Measurements from ENCODE around the gene PXDC1. TPM values are rescaled to one million over a fixed set of nuclear protein-coding genes. Genes with fewer than 3 reads are reported as not detected.
"Not testable (repeated sequence)": the region's sequence is repeated elsewhere in the genome, so short reads cannot be mapped to it uniquely, and the experiment has no call there.

The PXDC1 gene
- polyA plus RNA-seq, 10 donors: 18.5 to 33.5 (median 23.3) TPM

DNA sequence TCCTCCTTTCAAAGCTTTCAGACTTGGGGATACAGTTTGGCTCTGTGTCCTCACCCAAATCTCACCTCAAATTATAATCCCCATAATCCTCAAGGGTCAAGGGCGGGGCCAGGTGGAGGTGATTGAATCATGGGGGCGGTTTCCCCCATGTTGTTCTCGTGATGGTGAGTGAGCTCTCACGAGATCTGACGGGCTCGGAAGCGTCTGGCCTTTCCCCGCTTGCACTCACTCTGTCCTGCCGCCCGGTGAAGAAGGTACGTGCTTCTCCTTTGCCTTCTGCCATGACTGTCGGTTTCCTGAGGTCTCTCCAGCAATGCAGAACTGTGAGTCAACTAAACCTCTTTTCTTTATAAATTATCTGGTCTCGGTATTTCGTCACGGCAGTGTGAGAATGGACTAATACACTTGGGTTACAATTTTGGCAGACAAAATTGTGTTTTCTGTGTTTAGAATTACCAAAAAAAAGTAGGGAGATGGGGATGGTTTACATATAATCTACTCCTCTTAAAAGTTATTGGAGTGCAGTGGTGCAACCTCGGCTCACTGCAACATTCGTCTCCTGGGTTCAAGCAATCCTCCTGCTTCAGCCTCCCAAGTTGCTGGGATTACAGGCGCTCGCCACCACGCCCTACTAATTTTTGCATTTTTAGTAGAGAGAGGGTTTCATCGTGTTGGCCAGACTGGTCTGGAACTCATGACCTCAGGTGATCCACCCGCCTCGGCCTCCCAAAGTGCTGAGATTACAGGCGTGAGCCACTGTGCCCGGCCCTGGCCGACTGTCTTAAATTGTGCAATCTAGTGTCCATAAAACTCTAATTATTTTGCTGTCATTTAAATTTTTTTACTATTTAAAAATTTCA lies 33.6 kb upstream of the PXDC1 start:
- DNase-seq: no peak

DNA sequence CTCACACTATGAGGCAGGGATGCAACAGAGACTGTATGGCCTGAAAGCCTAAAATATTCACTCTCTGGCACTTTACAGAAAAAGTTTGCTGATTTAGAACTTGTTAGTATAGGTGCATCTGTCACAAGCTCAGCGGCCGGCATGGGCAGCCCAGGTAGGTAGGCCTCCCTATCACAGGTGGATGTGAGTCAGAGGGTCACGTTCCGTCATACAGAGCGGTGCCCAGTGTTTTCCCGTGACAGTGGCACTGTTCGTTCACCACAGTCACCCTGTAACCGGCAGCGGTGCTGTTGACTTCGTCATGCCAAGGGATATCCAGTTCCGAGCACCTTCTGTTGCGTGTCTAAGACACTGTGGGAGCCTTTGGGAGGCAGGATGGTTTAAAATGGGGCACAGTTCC lies 32.9 kb upstream of the PXDC1 start:
- DNase-seq: no peak

DNA sequence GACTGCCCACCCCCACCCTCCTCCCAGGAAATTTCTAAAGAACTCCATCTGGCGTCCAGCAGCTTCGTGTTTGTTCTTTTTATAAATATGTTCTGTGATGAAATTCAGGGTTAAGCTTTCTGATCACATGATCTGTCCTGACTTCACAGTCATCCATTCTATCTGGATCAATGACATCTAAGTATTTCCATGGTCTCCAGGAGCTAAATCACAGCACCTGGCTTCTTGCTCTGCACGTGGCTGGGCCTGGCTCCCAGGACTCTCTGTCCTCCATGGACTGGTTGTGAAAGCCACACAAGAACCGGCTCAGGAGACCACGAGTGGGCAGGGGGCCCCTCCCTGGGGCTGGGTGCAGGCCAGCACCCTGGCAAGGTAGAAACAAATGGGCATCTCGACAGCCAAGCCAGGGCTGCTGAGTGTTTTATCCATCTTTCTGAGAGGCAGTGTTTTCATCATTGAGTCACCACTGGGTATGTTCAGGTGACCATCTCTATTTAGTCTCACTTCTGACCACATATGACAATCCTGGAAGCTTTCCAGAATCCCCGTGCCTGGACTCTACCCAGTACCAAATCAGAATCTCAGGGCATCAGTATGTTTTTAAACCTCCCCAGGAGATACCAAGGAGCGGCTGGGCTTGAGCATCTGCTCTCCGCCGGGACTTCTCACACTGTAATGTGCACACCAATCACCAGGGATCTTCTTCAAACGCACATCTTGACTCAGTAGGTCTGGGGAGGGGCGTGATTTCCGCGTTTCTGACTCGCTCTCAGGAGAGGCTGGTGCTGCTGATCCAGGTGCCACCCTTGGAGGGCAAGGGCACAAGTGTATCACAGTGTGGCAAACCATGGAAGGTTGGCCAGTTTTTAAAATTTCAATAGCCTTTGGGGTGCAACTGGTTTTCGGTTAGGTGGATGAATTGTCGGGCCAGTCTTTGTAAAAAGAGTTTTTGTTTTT lies 31.6 kb upstream of the PXDC1 start:
- DNase-seq: no peak

DNA sequence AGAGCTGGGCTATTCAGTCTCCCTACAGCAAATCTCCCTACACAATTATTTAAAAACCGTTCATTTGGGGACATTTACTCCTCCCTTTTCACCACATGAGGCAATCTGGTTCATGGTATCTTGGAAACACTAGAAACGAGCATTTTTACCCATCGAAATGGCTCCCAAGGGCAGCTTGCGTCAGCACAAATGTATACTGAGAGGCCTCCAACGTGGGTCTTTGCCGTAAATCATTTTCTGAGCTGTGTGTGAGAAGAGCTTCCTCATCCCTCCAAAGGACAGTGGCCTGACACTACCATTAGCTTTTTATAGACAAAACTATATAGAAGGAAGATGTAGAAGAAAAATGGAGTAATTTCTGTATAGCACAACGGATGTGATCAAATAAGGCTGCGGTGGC lies 30.0 kb upstream of the PXDC1 start:
- DNase-seq: no peak

DNA sequence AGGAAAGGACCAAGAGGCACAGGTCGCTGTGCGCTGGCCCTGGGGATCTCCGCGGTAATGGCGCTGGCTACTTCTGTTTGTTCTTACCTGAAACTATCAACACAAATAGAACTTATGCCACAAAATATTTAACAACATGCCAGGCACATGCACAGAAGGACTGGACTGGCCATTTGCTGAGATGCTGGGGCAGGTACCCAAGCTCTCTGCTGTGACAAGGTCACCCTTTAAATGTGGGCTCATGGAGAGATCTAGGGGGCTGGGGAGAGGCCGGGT lies 28.0 kb upstream of the PXDC1 start:
- DNase-seq: no peak

DNA sequence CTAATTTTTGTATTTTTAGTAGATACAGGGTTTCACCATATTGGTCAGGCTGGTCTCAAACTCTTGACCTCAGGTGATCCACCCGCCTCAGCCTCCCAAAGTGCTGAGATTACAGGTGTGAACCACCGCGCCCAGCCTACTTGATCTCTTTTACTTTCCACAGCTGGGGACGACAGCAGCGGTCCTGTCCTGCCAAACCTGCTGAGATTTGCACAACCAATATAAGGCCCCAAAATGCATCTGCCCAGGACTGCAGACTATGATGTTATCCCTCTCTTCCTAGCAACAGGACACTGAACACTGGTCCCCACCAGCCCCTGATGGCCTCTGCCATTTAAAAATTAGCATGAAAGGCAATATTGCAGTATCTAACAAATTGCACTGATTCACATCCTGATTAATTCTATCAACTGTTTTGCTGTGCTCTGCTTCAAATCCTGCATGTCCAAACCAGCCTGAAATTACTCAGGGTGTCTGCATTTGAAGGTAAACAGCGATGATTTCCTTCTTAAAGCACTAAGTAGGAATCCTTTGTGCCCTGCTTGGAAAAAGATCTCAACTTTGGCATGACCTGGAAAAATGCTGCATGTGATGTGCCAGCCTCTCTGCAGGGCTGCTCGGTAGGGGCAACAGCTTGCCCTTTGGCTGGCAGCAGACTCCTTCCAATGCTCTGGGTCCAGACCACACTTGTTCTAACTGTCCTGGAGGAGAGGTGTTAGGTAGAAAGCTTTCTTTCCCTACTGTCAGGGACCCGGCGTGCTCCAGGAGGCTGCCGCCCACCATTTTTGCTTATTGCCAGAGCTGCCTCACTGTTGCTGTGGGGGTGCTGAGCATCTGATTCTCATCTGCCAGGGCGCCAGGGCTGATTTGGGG lies 27.4 kb upstream of the PXDC1 start:
- DNase-seq: no peak

DNA sequence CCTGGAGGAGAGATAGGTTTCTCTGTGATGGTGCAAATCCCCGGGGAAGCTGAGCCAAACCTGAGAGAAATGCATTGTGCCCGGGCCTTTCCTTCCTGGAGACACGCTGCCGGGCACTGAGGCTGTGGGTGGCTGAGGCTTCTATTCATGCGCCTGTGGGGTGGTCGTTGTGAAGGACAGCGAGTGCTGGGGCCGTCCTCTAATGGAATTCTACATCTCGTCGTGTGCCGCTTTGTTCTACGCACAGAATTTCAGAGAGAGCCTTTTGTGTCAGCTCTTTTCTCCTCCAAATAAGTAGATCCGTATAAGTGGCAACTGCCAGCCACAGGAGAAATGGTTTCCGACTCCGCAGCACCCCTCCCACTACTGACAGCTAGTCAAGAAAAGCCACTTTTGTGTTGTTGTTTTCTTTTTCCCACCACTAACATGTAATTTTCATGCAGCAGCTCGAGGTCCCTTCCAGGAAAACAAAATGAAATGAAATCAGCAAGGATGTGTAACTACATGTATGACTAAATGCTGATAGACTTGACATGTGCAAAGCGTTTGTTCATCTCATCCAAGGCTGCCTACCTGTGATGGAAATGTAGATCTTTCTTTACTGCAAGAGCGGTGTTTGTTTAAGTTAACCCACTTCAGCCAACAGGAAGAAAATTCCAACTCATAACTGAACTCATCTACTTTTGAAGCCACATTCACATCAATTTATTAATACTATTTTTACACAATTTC lies 26.4 kb upstream of the PXDC1 start:
- no peak for DNase-seq

DNA sequence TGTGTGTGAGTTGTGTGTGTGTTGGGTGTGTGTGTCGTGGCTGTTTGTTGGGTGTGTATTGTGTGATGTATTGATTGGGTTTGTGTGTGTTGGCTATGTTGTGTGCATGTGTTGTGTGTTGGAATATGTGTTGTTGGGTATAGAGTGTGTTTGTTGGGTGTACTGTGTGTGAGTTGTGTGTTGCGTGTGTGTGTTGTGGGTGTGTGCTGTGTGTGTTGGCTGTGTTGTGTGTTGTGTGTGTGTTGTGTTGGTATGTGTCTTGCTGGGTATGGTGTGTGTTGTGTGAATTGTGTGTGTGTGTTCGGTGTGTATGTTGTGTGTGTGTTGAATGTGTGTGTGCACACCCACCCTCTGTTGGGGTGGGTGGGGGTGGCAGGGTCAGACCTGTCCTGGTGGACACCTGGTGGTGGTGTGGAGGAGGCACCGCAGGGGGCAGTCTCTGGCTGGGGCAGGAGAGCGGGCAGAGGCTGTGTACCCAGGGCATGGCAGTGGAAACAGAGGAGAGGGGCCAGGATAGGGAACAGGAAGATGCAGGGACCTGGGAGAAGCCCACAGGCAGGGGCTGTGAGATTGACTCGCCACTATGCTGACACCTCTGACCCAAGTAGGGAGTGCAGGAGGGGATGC lies 25.5 kb upstream of the PXDC1 start:
- DNase-seq: no peak

DNA sequence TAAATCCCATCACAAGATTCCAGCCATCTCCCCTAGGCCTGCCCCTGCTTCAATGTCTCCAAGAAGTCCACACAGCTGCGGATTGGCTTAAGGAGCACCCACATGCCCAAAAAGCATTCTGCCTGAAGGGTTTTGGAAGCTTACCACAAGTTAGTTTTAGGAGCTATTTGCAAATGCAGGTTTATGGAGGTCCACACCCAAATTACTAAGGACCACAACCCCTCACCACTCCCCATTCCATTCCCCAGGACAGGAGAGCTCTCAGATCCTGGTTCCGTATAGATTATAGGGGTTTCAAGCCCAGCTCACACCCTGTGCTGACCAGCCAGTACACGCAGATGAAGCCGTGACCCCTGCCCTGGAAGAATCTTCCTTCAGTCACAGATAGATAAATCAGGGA lies 24.3 kb upstream of the PXDC1 start:
- no peak for DNase-seq

DNA sequence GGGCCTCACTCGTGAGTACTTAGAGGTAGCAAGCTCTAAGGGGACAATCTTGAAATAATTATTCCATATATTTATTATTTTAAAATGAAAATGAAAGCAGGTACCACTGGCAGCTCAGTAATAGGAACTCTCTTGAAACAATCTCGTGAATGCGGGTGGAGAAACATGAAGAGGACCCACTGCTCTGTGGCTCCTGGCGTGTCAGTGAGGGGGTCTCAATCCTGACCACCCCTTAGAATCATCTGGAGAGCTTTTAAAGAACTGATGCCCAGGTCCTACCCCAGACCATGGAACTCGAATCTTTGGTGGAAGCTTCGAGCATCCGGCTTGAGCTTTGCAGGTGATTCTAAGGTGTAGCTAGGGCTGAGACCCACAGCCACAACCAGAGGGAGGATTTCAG lies 23.9 kb upstream of the PXDC1 start:
- DNase-seq: no peak

DNA sequence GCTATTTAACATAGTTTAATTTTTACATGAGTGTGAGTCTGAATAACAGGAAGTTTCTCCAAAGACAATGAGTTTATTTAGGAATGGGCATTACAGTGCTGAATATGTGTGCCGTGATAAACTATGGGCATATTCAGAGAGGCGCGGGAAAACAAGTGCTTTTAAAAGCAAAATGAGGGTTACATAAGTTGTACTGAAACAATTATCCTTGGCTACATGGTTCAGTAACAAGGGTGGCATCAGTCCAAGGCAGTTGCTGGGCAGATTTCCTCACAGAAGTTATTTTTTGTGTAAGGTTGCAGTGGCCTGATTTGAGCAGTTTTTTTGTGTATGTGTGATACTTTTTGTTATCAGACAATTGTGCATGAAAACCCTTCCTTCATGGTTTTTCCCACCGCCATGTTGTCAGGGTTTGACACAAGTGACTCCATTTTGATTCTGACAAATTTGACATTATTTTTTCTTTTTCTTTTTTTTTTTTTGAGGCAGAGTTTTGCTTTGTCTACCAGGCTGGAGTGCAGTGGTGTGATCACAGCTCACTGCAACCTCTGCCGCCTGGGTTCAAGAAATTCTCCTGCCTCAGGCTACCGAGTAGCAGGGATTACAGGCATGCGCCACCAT lies 22.3 kb upstream of the PXDC1 start:
- DNase-seq: peak in 2 of 3 donors; percentile 38 to 67

DNA sequence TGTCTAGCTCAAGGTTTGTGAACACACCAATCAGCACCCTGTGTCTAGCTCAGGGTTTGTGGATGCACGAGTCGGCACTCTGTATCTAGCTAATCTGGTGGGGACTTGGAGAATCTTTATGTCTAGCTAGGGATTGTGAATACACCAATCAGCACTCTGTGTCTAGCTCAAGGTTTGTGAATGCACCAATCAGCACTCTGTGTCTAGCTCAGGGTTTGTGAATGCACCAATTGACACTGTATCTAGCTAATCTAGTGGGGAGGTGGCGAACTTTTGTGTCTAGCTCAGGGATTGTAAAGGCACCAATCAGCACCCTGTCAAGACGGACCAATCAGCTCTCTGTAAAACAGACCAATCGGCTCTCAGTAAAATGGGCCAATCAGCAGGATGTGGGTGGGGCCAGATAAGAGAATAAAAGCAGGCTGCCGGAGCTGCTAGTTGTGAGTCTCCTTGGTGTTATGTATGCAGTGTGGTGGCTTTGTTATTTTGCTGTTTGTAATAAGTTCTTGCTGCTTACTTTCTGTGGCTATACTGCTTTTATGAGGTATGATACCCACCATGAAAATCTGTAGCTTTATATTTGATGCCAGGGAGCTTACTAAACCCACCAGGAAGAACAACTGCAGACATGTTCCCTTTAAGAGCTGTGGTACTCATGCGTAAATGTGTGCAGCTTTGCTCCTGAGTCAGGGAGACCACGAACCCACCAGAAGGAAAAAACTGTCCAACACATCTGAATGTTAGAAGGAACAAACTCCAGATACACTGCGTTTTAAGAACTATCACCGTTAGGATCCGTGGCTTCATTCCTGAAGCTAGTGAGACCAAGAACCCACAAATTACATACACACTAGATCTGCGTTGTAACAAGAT lies 20.9 kb upstream of the PXDC1 start:
- not testable (repeated sequence) for DNase-seq

DNA sequence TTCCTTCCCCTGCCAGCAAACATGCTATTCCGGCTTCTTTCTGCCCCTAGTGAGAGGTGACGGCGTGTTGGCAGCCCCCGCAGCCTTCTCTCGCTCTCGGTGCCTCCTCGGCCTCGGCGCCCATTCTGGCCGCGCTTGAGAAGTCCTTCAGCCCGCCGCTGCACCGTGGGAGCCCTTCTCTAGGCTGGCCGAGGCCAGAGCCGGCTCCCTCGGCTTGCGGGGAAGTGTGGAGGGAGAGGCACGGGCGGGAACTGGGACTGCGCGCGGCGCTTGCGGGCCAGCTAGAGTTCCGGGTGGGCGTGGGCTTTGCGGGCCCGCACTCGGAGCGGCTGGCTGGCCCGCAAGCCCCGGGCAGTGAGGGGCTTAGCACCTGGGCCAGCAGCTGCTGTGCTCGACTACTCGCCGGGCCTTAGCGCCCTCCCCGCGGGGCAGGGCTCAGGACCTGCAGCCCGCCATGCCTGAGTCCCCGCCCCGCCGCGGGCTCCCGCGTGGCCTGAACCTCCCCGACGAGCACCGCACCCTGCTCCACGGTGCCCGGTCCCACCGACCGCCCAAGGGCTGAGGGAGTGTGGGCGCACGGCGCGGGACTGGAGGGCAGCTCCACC lies 20.0 kb upstream of the PXDC1 start:
- DNase-seq: no peak

DNA sequence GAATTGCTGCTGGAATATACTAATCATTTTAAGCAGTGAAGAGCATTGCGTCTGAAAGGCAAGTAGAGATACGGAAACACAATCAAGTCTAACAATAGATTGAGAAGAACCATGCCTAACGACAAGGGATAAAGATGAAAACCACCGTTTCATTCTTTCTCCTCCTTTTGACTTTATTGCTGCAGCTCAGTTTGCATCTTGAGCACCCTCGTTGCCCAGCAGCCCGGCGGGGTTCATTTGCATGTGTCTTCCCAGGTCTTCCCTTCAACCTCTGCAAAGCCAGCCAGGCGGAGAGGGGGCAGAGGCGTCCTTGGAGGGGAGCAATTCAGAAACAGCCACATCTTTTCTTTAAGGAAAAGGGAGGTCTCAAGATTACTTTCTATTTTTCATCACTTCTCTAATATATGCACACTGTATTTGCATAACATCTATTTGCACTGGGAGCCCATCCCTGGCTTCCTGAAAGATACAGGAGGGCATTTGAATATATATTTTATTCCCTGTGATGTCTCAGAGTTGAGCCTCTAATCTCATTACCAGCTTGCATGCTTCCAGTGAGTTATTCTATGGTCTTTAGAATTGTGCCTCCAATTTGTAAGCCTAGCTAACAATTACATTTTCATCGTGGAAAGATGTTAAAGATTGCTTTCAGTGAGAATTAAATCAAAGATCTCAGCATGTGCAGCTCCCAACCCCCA lies 18.7 kb upstream of the PXDC1 start:
- no peak for DNase-seq

DNA sequence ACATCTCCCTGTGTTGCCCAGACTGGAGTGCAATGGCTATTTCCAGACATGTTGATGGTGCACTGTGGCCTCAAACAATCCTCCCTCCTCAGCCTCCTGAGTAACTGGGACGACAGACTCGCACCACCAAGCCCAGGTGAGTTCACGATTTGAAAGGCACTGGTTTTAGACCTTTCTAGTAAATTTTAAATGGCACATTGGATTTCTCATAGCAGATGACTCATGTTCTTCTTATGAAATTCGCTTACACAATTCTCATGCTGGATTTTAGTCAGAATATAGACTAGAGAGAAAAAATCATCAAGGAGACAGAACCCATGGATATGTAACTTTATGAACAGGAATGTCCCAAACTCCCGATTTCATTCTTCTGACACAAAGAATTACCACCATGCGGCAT lies 18.1 kb upstream of the PXDC1 start:
- DNase-seq: no peak

DNA sequence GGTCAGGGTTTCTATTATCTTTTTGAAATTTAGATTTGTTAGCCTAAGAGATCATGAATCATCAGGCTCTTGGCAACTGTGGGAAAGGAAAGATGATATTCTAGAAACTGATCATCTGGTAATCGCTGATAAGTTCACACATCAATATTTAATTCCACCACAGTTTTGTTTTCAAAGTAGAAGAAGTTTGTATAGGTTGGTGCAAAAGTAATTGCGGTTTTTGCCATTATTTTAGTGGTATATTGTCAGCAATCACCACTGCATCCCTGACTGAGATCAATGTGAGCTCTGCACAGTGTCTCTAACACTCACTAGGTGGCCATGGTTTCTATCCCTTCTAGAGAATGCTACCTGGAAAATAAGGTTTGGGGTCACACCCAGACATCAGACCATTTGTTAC lies 17.0 kb upstream of the PXDC1 start:
- no peak for DNase-seq

DNA sequence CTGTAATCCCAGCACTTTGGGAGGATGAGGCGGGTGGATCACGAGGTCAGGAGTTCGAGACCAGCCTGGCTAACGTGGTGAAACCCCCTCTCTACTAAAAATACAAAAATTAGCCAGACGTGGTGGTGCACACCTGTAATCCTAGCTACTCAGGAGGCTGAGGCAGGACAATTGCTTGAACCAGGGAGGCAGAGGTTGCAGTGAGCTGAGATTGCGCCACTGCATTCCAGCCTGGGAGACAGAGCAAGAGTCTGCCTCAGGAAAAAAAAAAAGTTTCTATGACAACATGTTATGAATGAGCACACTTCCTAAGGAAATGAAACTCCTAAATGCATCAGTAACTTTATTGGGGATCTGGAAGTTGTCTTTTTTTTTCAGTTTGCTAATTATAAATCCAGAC lies 16.0 kb upstream of the PXDC1 start:
- not testable (repeated sequence) for DNase-seq

DNA sequence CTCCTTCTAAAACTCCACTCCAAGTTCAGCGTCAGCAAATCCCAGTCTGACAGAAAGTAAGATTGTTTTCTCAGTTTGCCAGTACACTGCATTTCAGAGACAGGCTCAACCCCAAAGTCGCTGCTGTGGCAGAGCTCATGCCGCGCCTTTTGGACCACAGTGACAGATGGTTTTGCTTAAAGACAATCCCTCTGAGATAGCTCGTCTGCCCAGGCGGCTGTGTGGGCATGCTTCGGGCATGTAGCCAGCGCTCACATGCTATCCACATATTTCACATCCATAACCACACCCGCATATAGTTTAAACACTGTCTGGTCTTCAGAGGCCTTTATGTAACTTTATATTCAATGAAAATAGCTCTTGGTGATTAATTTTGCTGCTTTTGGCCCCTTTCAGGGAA lies 14.7 kb upstream of the PXDC1 start:
- DNase-seq: peak; percentile 63 to 77 (median 73)

Measured in muscle of back (tissue), 11 donors.